ENCODE data around the gene EPS15. TPM values are rescaled to one million over a fixed set of nuclear protein-coding genes. Genes with fewer than 3 reads are reported as not detected.
"Not testable (repeated sequence)": the region's sequence is repeated elsewhere in the genome, so short reads cannot be mapped to it uniquely, and the experiment has no call there.

Gene EPS15
- total RNA-seq, 4 donors from 2014 or later = 43.8 to 74.0 (median 59.9) TPM

- intact Hi-C loops (cut with DNase I; ENCODE audit: low total_unique reads) = no loop called here
These were observed 45.9 kb upstream of the EPS15 start for GRCh38 chr1:51565009-51565408.

GRCh38 chr1:51564124-51564523 lies 45.1 kb upstream of the EPS15 start:
- no peaks in the 10 kb centered on the region for H3K9me3 ChIP-seq
- DNase-seq = no peak
- H3K27ac ChIP-seq = no peak overlapping the region
- peaks cover 0 to 17% (median 2%) of the 10 kb centered on the region in 4 donors for H3K4me1 ChIP-seq
- intact Hi-C loops (cut with DNase I; ENCODE audit: low total_unique reads) = no loop called here
- no peaks in the 10 kb centered on the region for H3K36me3 ChIP-seq
- no peaks in the 10 kb centered on the region for H3K27me3 ChIP-seq
- in situ Hi-C loops (cut with MboI; ENCODE audit: low pct_ligation_motif_present in 1 of 4, low pct_unique_long_range_greater_than_20kb in 1 of 4, low sequenced_read_pairs in 3 of 4) = no loop called here
- no peak overlapping the region for H3K4me3 ChIP-seq
- TF ChIP-seq EP300 (IDR thresholded peaks at IDR 0.05; ENCODE audit: low read depth) = no peak
- no peak for TF ChIP-seq POLR2A (IDR thresholded peaks at IDR 0.05)
- TF ChIP-seq POLR2AphosphoS5 (IDR thresholded peaks at IDR 0.05) = no peak
- TF ChIP-seq CTCF (IDR thresholded peaks at IDR 0.05) = no peak

More at GRCh38 chr1:51565009-51565408, 45.9 kb upstream of the EPS15 start:
- DNase-seq = no peak
- Histone ChIP-seq H3K9me3 (no peaks in the 10 kb centered on the region), H3K4me1 (peaks cover 0 to 25% (median 6%) of the 10 kb centered on the region in 4 donors), H3K27me3 (no peaks in the 10 kb centered on the region), H3K27ac (no peak overlapping the region), H3K4me3 (no peak overlapping the region), H3K36me3 (no peaks in the 10 kb centered on the region)
- TF ChIP-seq POLR2A (IDR thresholded peaks at IDR 0.05) (no peak), POLR2AphosphoS5 (IDR thresholded peaks at IDR 0.05) (no peak), EP300 (IDR thresholded peaks at IDR 0.05; ENCODE audit: low read depth) (no peak), CTCF (IDR thresholded peaks at IDR 0.05) (no peak)
- WGBS, 2 donors (ENCODE audit: low coverage in 1 of 2) = 88% methylated on average over 2 of the region's 2 CpGs; no CpG with 5 or more reads in 1 of the 2 donors
- in situ Hi-C loops (cut with MboI; ENCODE audit: low pct_ligation_motif_present in 1 of 4, low pct_unique_long_range_greater_than_20kb in 1 of 4, low sequenced_read_pairs in 3 of 4) = no loop called here

- TF ChIP-seq CTCF (IDR thresholded peaks at IDR 0.05) (no peak), POLR2A (IDR thresholded peaks at IDR 0.05) (no peak), POLR2AphosphoS5 (IDR thresholded peaks at IDR 0.05) (no peak), EP300 (IDR thresholded peaks at IDR 0.05; ENCODE audit: low read depth) (no peak)
- no peak for DNase-seq
- no peak overlapping the region for H3K4me3 ChIP-seq
- WGBS, 2 donors (ENCODE audit: low coverage in 1 of 2) = 100% methylated on average over 1 of the region's 1 CpG
- no peak overlapping the region for H3K27ac ChIP-seq
- no peaks in the 10 kb centered on the region for H3K9me3 ChIP-seq
- peaks cover 0 to 7% (median 2%) of the 10 kb centered on the region in 4 donors for H3K4me1 ChIP-seq
- intact Hi-C loops (cut with DNase I; ENCODE audit: low total_unique reads) (no loop called here), in situ Hi-C loops (cut with MboI; ENCODE audit: low pct_ligation_motif_present in 1 of 4, low pct_unique_long_range_greater_than_20kb in 1 of 4, low sequenced_read_pairs in 3 of 4) (no loop called here)
- H3K36me3 ChIP-seq = no peaks in the 10 kb centered on the region
- no peaks in the 10 kb centered on the region for H3K27me3 ChIP-seq
These were observed 42.6 kb upstream of the EPS15 start for GRCh38 chr1:51561702-51562101.

GRCh38 chr1:51560895-51561294 lies 41.8 kb upstream of the EPS15 start:
- H3K36me3 ChIP-seq; DNase-seq; H3K27ac ChIP-seq; H3K4me1 ChIP-seq; intact Hi-C loops (cut with DNase I; ENCODE audit: low total_unique reads); H3K27me3 ChIP-seq; H3K4me3 ChIP-seq; H3K9me3 ChIP-seq; in situ Hi-C loops (cut with MboI; ENCODE audit: low pct_ligation_motif_present in 1 of 4, low pct_unique_long_range_greater_than_20kb in 1 of 4, low sequenced_read_pairs in 3 of 4): not testable (repeated sequence)
- WGBS, 2 donors (ENCODE audit: low coverage in 1 of 2) = 80 to 92% methylated on average over 1 to 8 of the region's 8 CpGs

- intact Hi-C loops (cut with DNase I; ENCODE audit: low total_unique reads) (no loop called here), in situ Hi-C loops (cut with MboI; ENCODE audit: low pct_ligation_motif_present in 1 of 4, low pct_unique_long_range_greater_than_20kb in 1 of 4, low sequenced_read_pairs in 3 of 4) (no loop called here)
- TF ChIP-seq EP300 (IDR thresholded peaks at IDR 0.05; ENCODE audit: low read depth) (no peak), POLR2AphosphoS5 (IDR thresholded peaks at IDR 0.05) (no peak), CTCF (IDR thresholded peaks at IDR 0.05) (no peak)
- no peaks in the 10 kb centered on the region for H3K9me3 ChIP-seq
- H3K36me3 ChIP-seq = no peaks in the 10 kb centered on the region
- H3K4me3 ChIP-seq = no peak overlapping the region
- no peak for DNase-seq
- H3K27me3 ChIP-seq = no peaks in the 10 kb centered on the region
- 71 to 78% methylated on average over 2 to 6 of the region's 6 CpGs for WGBS, 2 donors (ENCODE audit: low coverage in 1 of 2)
- H3K27ac ChIP-seq = no peak overlapping the region
- H3K4me1 ChIP-seq = peaks cover 0 to 7% (median 2%) of the 10 kb centered on the region in 4 donors
These were observed 41.0 kb upstream of the EPS15 start for GRCh38 chr1:51560034-51560433.

Data from transverse colon (tissue), 4 donors.